Endothelial cell of umbilical vein (primary cell): Measurements from ENCODE around the gene SMAD3. TPM values are rescaled to one million over a fixed set of nuclear protein-coding genes. Genes with fewer than 3 reads are reported as not detected.
A peak's percentile ranks its signal among the peaks of the same experiment; 100 is the strongest.

Experiments used
- BruUV-seq: library from RNA; stranded (reverse); fragments of 400-500 nt; replicated peaks from 2 replicates; lab custom pipeline; 2021; lab: Mats Ljungman, UMichigan
- CTCF ChIA-PET: fragments of 300-600, 350-600 bp; sonication (Branson Sonifier 250); formaldehyde crosslinking; loops from one replicate; lab custom pipeline; 2021; ENCODE audit warnings: antibody characterized with exemption, inconsistent platforms; lab: Charles Lee
- POLR2A ChIA-PET: fragments of 300-600, 350-600 bp; sonication (Branson Sonifier 250); formaldehyde crosslinking; loops from one replicate; lab custom pipeline; 2021; ENCODE audit warnings: antibody characterized with exemption, inconsistent platforms; lab: Charles Lee
- DNase-seq: peaks from one replicate; pipeline ENCODE4 v3.0.0-alpha.2; 2011; ENCODE audit warnings: low read depth, low spot score
- FAIRE-seq: peaks from 2 replicates; lab custom pipeline; 2011; peaks lifted over from hg19 to GRCh38; lab: Jason Lieb, UNC
- H2AFZ ChIP-seq: 2 replicates; pipeline ENCODE4 v1.6.0; 2012; ENCODE audit warnings: low read depth, low read length, control low read depth, inconsistent platforms
- H3K27ac ChIP-seq: 2 replicates; pipeline ENCODE4 v1.5.1; 2011; ENCODE audit warnings: low read depth, mild to moderate bottlenecking, control low read depth, low read length, moderate library complexity; ENCODE audit not compliant: insufficient read depth
- H3K27me3 ChIP-seq, 2 experiments: 2 replicates each; pipeline versions ENCODE4 v1.6.0 to v1.6.1; 2011; ENCODE audit warnings: low read length in 2 of 2, mixed read lengths in 1 of 2; ENCODE audit not compliant: control insufficient read depth in 2 of 2, insufficient read depth in 2 of 2
- H3K36me3 ChIP-seq, 2 experiments: 2 replicates in 1 of 2; 3 replicates in 1 of 2; pipeline ENCODE4 v1.5.1; 2011; ENCODE audit warnings: low read length in 2 of 2, mild to moderate bottlenecking in 1 of 2, moderate library complexity in 1 of 2; ENCODE audit not compliant: control insufficient read depth in 2 of 2, insufficient read depth in 2 of 2; ENCODE audit errors: extremely low read depth in 1 of 2
- H3K4me1 ChIP-seq: 3 replicates; pipeline ENCODE4 v1.5.1; 2011; ENCODE audit warnings: mild to moderate bottlenecking, low read length; ENCODE audit not compliant: control insufficient read depth, insufficient read depth; ENCODE audit errors: extremely low read depth
- H3K4me2 ChIP-seq: 2 replicates; pipeline ENCODE4 v1.6.1; 2011; ENCODE audit warnings: low read length, control low read depth, mixed read lengths; ENCODE audit not compliant: insufficient read depth
- H3K4me3 ChIP-seq, 3 experiments: fragments of 200-600 bp in 1 of 3; sonication (generic), shearing (Covaris generic) in 1 of 3; replicated peaks in 1 of 3; 2 replicates each; pipeline ENCODE4 v1.5.1; 2011 to 2016; ENCODE audit warnings: control low read depth in 3 of 3, low read length in 3 of 3, mild to moderate bottlenecking in 2 of 3, inconsistent platforms in 1 of 3, low read depth in 1 of 3, moderate library complexity in 1 of 3; ENCODE audit not compliant: insufficient read depth in 1 of 3
- H3K79me2 ChIP-seq: 2 replicates; pipeline ENCODE4 v1.6.0; 2012; ENCODE audit warnings: low read length, inconsistent platforms; ENCODE audit not compliant: control insufficient read depth, insufficient read depth
- H3K9ac ChIP-seq: replicated peaks from 2 replicates; pipeline ENCODE3; 2011; ENCODE audit warnings: low read length, control low read depth; ENCODE audit not compliant: insufficient read depth; ENCODE audit errors: extremely low read depth
- H3K9me1 ChIP-seq: replicated peaks from 3 replicates; pipeline ENCODE4 v1.6.0; 2011; ENCODE audit warnings: mild to moderate bottlenecking, low read length; ENCODE audit not compliant: control insufficient read depth, insufficient read depth; ENCODE audit errors: extremely low read depth
- H3K9me3 ChIP-seq: replicated peaks from 2 replicates; pipeline ENCODE4 v1.5.1; 2012; ENCODE audit warnings: low read length, inconsistent platforms; ENCODE audit not compliant: control insufficient read depth, insufficient read depth
- H4K20me1 ChIP-seq: replicated peaks from 2 replicates; pipeline ENCODE3; 2011; ENCODE audit warnings: mild to moderate bottlenecking, low read length; ENCODE audit not compliant: control insufficient read depth, insufficient read depth; ENCODE audit errors: extremely low read depth
- FOS ChIP-seq: IDR thresholded peaks from 2 replicates; pipeline ENCODE4 v1.6.1; 2011; ENCODE audit warnings: mild to moderate bottlenecking, low read length, moderate library complexity, borderline replicate concordance; ENCODE audit not compliant: insufficient read depth
- GATA2 ChIP-seq: IDR thresholded peaks from 2 replicates; pipeline ENCODE4 v1.7.0; 2011; ENCODE audit warnings: low read depth, mild to moderate bottlenecking, moderate library complexity, mixed read lengths, low read length; ENCODE audit not compliant: insufficient read length, insufficient read depth
- JUN ChIP-seq: IDR thresholded peaks from 2 replicates; pipeline ENCODE4 v1.6.1; 2011; ENCODE audit warnings: borderline replicate concordance, low read depth; ENCODE audit not compliant: insufficient read length, insufficient read depth
- MYC ChIP-seq: IDR thresholded peaks from one replicate; pipeline ENCODE4 v1.6.1; 2011; ENCODE audit warnings: mild to moderate bottlenecking, low read depth, low read length
- POLR2A ChIP-seq: IDR thresholded peaks from 2 replicates; pipeline ENCODE4 v1.6.1; 2012; ENCODE audit warnings: low read depth, mild to moderate bottlenecking, control low read depth, low read length
- POLR2AphosphoS5 ChIP-seq: IDR thresholded peaks from 2 replicates; pipeline ENCODE4 v1.6.1; 2012; ENCODE audit warnings: low read depth, mild to moderate bottlenecking, control low read depth, low read length, moderate library complexity; ENCODE audit not compliant: insufficient read depth
- dilution Hi-C: fragments of 300-500 bp; cut with MboI; formaldehyde crosslinking; loops from one replicate; pipeline ENCODE4 v1.15.0; 2019; ENCODE audit warnings: low sequenced_read_pairs; ENCODE audit not compliant: extremely low pct_ligation_motif_present
- intact Hi-C: fragments of 100-400 bp; cut with micrococcal nuclease; formaldehyde crosslinking; loops from one replicate; pipeline ENCODE4 v1.10.0; 2022
- polyA plus RNA-seq, 4 experiments: library from polyadenylated mRNA; depleted of rRNA in 3 of 4; stranded (reverse) in 3 of 4; unstranded in 1 of 4; fragments of >200 nt; gene quantifications; 2 replicates each; pipeline versions ENCODE4 v1.2.1 to v1.2.3, GENCODE V29; 2011 to 2012; ENCODE audit warnings: missing spikeins in 1 of 4
- total RNA-seq: library from RNA; stranded (reverse); gene quantifications from 2 replicates; pipeline ENCODE4 v1.2.3, GENCODE V29; 2021
- TF ChIP-seq, protein P1 (sequence below), 2 donors: IDR thresholded peaks; 1 replicate in 1 of 2; 2 replicates in 1 of 2; pipeline ENCODE4 v1.5.1; 2011; ENCODE audit warnings: low read length in 2 of 2, mild to moderate bottlenecking in 2 of 2, moderate library complexity in 2 of 2, control low read depth in 1 of 2, inconsistent platforms in 1 of 2, low read depth in 1 of 2; ENCODE audit not compliant: insufficient read depth in 1 of 2; ENCODE audit errors: extremely low read depth in 1 of 2

SMAD3 gene
- total and polyA plus RNA-seq, 2 donors (not counting 3 experiments of a cell fraction or from before 2014, with no cell fraction given) = 56.4 to 88.2 TPM

DNA sequence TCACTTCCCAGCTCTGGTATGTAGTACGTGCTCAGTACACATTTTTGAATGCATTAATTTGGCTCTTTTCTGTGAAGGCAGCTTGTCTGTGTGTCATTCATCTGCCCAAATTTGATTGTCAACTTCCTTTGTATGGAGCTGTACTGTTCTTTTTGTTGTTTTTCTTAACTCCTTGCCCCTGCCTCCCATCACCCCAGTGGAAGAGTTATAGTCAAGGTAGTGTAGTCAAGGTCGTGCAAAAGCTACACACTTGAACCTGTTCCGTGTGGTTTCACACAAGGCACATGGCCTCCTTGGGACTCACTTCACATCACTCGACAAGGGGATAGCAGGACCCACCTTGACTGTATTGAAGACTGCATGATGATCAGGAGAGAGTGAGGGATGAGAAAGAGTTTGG lies 37.6 kb downstream of the SMAD3 start:
- dilution Hi-C loops = no loop called here

More for the DNA sequence above, 37.6 kb downstream of the SMAD3 start:
- ChIA-PET CTCF (interaction anchor here (1.0 to 1.1 kb wide), 2 partner anchors 18 to 32 kb away, joined by 3 to 5 read pairs; no protein-coding TSS in a partner anchor), POLR2A (no interaction called here)
- TF ChIP-seq POLR2A (no peak), FOS (no peak), GATA2 (no peak), JUN (no peak), MYC (no peak), POLR2AphosphoS5 (no peak)
- TF ChIP-seq, protein P1, sequence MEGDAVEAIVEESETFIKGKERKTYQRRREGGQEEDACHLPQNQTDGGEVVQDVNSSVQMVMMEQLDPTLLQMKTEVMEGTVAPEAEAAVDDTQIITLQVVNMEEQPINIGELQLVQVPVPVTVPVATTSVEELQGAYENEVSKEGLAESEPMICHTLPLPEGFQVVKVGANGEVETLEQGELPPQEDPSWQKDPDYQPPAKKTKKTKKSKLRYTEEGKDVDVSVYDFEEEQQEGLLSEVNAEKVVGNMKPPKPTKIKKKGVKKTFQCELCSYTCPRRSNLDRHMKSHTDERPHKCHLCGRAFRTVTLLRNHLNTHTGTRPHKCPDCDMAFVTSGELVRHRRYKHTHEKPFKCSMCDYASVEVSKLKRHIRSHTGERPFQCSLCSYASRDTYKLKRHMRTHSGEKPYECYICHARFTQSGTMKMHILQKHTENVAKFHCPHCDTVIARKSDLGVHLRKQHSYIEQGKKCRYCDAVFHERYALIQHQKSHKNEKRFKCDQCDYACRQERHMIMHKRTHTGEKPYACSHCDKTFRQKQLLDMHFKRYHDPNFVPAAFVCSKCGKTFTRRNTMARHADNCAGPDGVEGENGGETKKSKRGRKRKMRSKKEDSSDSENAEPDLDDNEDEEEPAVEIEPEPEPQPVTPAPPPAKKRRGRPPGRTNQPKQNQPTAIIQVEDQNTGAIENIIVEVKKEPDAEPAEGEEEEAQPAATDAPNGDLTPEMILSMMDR (IDR thresholded peaks at IDR 0.05; ENCODE audit: extremely low read depth in 1 of 2, insufficient read depth in 1 of 2, low read depth in 1 of 2, low read length in 2 of 2) = no peak
- H3K79me2 ChIP-seq = peaks cover 86% of the 10 kb centered on the region
- FAIRE-seq (no peak), DNase-seq (no peak)
- H3K9ac ChIP-seq = peak overlapping the region; percentile 74
- H3K9me3 ChIP-seq = no peaks in the 10 kb centered on the region
- H3K4me1 ChIP-seq = peaks cover 72% of the 10 kb centered on the region
- peak overlapping the region; percentile 95 for H3K27ac ChIP-seq
- no peaks in the 10 kb centered on the region for H3K36me3 ChIP-seq
- BruUV-seq = no TSS peak
- H3K4me2 ChIP-seq = peak overlapping the region; percentile 47
- H4K20me1 ChIP-seq = no peaks in the 10 kb centered on the region
- intact Hi-C loops = no loop called here
- H3K27me3 ChIP-seq = no peaks in the 10 kb centered on the region
- H3K4me3 ChIP-seq = no peak overlapping the region
- no peaks in the 10 kb centered on the region for H3K9me1 ChIP-seq
- no peak overlapping the region for H2AFZ ChIP-seq
